ENCODE measurements around the gene RASIP1. TPM values are rescaled to one million over a fixed set of nuclear protein-coding genes. Genes with fewer than 3 reads are reported as not detected.

The RASIP1 gene
- total RNA-seq, 1 donor from 2014 or later: 21.2 TPM

DNA sequence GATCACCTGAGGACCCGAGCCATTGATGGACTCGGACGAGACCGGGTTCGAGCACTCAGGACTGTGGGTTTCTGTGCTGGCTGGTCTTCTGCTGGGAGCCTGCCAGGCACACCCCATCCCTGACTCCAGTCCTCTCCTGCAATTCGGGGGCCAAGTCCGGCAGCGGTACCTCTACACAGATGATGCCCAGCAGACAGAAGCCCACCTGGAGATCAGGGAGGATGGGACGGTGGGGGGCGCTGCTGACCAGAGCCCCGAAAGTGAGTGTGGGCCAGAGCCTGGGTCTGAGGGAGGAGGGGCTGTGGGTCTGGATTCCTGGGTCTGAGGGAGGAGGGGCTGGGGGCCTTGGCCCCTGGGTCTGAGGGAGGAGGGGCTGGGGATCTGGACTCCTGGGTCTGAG, 15.8 kb upstream of the RASIP1 start:
- DNase-seq (ENCODE audit: low spot score): no peak

DNA sequence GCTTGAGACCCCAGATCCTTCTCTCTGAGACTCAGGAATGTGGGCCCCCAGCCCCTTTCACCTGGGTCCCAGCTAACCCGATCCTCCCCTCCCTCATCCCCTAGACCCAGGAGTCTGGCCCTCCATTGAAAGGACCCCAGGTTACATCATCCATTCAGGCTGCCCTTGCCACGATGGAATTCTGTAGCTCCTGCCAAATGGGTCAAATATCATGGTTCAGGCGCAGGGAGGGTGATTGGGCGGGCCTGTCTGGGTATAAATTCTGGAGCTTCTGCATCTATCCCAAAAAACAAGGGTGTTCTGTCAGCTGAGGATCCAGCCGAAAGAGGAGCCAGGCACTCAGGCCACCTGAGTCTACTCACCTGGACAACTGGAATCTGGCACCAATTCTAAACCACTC, 15.4 kb upstream of the RASIP1 start:
- no peak for DNase-seq (ENCODE audit: low spot score)

DNA sequence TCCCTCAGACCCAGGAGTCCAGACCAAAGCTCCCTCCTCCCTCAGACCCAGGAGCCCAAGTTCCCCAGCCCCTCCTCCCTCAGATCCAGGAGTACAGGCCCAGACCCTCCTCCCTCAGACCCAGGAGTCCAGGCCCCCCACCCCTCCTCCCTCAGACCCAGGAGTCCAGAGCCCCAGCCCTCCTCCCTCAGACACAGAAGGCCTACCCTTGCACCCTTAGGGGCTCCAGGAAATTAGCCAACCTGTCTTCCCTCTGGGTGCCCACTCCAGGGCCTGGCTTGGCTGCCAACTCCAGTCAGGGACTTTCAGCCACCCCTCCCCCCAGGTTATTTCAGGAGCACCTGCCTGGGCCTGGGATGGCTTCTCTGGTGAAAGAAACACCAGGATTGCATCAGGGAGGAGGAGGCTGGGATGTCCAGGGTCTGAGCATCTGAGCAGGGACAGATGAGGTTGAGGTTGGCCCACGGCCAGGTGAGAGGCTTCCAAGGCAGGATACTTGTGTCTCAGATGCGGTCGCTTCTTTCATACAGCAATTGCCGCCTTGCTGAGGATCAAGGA, 14.8 kb upstream of the RASIP1 start, which contains the start of gene FGF21:
TSS of gene FGF21 (plus strand) at position 441 of the 558 bp plus-strand sequence. CDS start 713 bp downstream, outside the sequence.
- no peak for DNase-seq (ENCODE audit: low spot score)

DNA sequence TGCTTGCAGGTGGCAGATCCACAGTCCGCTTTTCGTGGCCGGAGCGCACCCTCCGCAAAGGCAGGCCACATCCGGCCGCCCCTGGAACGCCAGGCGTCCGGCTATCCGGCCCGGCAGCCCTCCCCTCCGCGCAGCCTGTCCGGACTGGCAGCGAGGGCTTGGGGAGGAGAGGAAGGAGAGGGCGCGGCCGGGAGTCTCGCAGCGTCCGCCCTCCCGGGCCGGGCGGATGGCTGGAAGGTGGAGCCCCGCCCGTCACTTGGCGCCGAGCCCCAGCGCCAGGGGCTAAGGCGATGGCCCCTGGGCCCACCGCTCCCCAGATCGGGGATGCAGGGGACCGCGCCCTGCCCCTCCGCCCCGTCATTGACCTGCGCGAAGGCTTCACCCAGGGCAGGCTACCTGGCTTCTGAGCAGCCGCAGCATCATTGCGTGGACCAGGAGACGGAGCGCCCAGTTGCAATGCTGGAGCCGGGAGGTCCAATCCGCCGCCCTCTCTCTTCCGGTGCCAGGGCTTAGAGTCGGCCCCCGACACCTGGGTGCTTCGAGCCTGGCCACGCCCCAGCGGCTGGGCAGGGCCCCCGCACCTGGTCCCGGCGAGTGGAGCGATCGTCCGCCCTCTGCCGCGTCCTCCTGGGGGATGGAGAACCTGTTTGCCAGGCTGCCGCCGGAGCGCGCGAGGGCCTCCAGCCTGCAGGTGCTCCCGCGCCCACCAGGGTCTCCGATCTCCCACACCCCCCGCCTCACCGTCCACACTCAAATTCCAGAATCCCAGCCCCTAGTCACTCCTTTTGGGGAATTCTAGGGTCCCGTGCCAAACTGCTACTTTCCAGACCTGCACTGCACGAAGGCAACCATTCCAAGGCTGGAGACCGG, 12.3 kb upstream of the RASIP1 start, which contains the start of gene FUT1:
TSS of gene FUT1 (minus strand) at position 146 of the 870 bp plus-strand sequence. CDS start 1,360 bp downstream, outside the sequence.
- DNase-seq (ENCODE audit: low spot score): peak; percentile 85

DNA sequence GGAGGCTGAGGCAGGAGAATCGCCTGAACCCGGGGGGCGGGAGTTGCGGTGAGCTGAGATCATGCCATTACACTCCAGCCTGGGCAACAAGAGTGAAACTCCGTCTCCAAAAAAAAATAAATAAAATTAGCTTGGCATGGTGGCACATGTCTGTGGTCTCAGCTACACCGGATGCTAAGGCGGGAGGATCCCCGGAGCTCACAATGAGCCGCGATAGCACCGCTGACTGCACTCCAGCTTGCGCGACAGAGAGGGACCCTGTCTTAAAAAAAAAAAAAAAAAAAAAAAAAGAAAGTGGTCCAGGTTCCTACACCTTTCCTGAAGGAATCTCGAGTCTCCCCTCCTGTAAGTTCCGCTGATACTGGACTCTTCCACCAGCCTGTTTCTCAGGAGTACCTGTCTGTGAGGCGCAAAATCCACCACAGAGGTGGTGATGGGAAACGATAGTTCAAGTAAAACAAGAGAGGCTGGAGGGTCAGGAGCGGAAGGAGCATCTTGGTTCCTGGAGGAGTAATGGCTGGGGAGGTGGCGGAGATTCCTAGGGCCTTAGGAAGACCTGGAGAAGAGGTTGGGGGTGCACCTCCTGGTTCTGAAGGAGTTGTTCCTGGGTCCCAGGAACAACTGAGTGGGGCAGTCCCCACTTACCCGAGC, 11.6 kb upstream of the RASIP1 start:
- no peak for DNase-seq (ENCODE audit: low spot score)

DNA sequence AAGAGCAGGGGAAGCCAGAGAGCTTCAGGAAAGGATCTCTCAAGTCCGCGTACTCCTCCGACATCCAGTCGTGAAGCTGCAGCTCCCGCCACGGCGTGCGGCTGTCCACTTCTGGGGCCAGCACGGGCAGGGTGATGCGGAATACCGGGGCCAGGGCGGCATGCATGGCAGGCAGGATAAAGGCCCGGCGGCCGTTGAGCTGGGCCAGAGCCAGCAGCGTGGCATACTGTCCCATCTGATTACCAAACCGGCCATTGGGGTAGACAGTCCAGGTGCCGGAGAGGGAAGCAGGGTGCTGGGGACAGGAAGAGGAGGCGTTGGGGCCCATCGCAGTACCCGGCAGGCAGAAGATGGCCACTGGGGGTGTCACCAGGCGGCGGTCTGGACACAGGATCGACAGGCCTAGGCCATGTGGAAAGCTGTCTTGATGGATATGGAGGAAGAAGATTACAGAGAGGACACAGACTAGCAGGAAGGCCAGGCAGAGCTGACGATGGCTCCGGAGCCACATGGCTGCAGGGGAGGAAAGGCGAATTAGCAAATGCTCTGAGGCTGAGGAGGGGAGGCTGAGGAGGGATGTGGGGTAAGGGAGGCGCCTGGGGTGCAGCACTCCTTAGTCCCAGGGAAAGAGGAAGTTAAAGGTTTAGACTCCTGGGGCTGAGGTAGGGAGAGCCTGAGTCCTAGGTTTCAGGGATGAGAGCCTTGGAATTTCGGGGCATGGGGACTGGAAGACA, 10.5 kb upstream of the RASIP1 start:
- DNase-seq (ENCODE audit: low spot score): no peak

DNA sequence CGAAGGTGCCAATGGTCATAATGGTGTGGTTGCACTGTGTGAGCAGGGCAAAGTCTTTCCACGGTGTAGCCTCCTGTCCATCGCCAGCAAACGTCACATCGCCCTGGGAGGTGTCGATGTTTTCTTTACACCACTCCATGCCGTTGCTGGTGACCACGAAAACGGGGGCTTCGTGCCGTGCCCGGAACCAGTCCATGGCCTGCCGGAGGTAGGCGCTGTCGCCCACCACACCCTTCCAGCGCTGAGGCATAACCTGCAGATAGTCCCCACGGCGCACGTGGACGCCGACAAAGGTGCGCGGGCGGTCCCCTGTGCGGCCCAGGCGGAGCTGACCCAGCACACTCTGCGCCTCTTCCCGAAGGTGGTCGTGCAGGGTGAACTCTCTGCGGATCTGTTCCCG, 9.9 kb upstream of the RASIP1 start:
- no peak for DNase-seq (ENCODE audit: low spot score)

DNA sequence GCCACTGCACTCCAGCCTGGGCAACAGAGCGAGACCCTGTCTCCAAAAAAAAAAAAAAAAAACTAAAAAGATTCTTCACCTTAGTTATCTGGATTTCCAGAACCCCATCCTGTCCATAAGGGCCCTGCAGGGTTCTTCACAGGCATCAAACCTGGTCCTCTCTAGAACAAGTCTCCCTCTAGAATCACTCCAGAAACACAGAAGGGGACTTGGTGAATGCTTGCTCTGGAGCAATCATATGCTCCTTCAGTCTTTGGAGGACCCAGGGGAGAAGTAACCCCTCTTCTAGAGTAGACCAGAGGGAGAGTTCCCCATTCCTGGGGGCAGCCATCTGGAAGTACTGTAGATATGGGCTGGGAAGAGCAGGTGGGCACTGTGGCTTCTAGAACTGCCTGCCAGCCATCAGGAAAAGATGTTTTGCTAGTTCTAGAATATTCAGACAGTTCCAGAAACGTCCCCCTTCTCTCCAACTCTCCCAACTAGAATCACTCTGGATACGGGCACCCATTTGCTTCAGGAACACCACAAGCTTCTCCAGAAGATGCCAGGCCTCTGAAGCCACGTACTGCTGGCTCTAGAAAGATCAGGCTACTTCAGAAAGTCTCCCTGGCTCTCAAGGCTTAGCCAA, 9.3 kb upstream of the RASIP1 start:
- DNase-seq (ENCODE audit: low spot score): no peak

DNA sequence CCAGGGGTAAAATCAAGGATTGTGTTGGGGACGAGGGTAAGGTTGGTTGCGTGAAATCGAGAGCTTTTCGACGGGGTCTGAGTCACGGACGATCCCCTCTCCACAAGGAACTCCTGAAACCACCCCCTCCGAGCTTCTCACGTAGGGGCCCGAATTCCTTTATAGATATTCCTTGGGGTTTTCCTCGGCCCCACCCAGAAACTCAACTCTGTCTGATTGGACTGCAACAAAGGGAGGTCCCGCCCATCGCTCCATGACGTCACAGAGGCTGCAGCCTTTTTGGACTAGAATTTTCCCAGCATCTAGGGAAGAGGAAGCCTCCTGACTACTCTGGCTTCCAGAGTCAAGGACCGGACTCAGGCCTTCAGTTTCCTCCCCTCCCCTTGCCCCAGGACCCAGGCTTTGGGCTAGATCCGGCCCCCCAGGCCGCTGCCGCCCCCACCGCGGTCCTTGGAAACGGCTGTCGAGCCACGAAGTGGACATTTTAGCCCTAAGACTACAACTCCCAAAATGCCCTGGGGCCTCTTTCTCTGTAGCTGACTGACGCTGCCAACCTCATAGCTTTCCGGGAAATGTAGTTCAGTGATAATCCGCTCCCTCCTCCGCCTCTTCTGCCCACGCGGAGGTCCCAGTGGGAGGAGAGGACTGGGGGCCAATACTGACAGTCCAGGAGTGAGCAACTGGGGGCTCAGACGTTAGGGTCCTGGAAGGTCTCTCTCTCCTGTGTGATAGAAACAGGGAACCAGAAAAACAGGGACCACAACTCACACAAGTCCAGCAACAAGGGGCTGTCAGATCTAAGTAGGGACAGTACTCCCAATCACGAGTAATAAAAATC, 6.5 kb upstream of the RASIP1 start, which contains the start of gene IZUMO1:
TSS of gene IZUMO1 (minus strand) at position 172 of the 838 bp plus-strand sequence. CDS start 1,050 bp downstream, outside the sequence.
- no peak for DNase-seq (ENCODE audit: low spot score)

DNA sequence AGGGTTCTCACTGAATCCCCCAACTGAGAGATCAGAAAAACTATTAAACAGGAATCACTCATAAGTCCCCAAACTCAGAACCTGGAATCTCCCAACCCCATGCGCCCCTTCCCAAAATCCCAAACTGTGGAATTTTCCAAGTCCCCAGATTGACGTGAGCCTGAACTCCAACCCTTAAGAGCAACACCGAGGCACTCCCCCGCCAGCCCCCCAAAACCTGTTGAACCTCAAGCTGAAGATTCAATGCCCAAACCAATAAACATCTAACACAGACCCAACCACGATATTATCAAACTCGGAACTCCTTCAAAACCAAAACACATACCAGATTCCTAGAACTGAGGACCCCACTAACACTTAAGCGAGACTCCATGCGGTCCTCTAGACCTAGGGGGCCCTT, 5.7 kb upstream of the RASIP1 start:
- no peak for DNase-seq (ENCODE audit: low spot score)

DNA sequence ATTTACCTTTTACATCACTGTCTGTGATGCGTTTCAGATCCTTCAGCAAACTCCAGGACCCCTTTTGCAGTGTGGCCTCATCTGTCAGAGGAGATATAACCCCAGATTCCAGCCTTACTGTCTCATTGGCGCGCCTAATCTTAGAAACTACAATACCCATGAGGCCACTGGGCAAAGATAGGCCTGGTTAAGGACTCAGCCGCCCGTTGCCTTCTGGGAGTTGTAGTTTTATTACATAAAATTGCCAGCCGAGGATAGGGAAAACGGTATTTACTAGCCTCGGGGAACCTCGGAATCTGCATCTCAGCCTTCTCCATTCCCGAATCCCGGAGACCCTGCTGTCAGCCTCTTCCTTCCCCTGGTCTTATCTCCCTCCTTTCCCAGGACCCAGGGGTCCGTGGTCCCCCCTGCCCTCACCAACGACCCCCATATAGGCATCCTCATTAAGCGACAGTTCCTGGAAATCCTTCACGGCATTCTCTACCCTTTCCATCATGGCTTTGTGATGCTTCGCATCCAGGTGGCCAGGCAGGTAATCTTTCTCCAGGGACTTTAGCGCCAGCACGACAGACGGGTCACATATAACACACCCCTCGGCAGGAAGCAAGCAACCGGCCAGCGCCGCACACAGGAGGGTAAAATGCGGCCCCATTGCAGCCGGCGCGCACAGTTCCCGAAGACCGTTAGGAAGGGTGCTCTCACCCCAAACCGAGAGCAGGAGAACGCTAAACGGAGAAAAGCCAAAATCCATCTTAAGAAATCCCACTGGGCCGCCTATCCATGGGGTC, 5.0 kb upstream of the RASIP1 start:
- DNase-seq (ENCODE audit: low spot score): no peak

DNA sequence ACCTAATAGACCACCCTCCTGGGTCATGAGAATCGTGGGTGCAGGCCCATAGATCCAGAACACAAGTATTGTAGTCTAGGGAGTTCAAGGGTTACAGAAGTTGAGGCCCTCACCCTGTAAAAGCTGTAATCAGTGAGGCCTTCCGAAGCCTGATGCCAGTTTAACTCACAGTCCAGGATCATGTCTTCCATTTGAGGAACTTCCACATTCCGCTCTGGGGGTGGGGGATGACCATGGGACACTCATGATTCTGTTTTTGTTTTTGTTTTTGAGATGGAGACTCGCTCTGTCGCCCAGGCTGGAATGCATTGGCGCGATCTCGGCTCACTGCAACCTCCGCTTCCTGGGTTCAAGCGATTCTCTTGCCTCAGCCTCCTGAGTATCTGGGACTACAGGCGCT, 1.7 kb upstream of the RASIP1 start:
- no peak for DNase-seq (ENCODE audit: low spot score)

DNA sequence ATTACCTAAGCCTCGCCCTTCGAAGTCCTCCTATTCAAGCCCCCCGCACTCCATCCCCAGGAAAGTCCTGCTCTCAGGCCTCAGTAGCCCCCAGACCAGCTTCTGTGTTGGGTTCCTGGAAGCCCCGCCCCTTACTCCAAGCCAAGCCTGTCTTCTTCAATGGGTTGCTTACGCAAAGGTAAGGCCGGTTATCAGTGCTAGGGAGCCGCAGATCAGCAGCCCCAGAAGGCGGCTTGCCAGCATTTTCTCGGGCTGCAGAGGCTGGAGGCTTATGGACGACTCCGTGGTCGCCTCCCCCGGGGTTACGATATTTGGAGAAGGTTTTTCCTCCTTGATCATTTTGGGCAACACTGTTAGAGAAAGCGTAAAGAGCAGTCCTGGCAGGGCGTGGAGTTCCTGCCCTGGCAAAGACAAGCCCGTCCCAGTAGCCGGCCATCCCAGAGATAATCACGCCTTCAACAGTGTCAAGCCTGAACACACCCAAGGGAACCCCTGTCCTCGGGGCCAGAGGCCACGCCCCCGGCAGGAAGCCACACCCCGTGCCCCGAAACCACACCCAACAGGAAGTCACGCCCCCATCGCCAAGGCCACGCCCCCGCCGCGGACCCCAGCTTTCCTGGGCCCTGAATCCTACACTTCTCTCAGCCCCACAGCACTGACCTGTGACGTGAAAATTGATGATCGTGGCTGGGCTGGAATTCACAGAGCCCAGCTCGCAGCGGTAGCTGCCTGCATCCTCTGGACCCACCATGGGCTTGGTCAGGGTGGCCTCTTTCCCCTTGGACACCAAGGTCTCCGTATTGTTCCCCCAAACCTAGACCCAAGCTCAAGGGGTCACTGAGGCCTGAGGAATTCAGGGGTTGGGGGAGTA, 954 bp upstream of the RASIP1 start:
- DNase-seq (ENCODE audit: low spot score): no peak

DNA sequence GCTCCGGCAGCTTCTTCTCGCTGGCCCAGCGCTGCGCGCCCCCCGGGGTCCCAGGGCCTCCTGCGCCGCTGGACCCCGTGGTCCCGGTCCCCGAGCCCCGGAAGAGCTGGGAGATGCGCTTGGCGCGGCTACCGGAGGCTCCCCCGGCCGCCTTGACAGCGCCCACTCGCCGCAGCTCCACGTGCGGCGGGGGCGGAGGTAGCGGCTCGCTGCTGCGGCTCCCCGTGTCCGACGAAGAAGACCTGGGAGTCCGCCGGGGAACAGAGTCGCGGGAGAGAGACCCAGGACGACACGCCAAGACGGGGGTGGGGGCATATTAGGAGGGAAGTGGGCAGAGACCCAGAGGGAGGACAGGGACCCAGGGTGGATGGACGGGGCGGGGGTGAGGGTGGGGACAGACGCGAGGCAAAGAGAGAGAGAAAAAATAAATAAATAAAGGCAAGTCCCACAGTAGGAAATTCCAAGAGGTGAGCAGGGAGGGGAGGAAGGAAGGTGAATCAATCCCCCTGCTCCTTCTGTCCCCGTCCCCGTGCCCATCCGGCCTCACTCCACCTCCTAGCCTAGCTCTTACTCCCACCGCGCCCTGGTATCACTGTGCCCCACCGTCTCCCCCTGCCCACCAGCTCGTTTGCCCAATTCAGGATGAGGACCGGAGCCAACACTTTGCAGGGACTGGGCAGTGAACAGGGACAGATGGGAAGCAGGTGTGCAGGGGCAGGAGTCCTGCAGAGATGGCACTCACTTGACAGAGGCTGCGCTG, 826 bp downstream of the RASIP1 start:
- DNase-seq (ENCODE audit: low spot score): no peak

DNA sequence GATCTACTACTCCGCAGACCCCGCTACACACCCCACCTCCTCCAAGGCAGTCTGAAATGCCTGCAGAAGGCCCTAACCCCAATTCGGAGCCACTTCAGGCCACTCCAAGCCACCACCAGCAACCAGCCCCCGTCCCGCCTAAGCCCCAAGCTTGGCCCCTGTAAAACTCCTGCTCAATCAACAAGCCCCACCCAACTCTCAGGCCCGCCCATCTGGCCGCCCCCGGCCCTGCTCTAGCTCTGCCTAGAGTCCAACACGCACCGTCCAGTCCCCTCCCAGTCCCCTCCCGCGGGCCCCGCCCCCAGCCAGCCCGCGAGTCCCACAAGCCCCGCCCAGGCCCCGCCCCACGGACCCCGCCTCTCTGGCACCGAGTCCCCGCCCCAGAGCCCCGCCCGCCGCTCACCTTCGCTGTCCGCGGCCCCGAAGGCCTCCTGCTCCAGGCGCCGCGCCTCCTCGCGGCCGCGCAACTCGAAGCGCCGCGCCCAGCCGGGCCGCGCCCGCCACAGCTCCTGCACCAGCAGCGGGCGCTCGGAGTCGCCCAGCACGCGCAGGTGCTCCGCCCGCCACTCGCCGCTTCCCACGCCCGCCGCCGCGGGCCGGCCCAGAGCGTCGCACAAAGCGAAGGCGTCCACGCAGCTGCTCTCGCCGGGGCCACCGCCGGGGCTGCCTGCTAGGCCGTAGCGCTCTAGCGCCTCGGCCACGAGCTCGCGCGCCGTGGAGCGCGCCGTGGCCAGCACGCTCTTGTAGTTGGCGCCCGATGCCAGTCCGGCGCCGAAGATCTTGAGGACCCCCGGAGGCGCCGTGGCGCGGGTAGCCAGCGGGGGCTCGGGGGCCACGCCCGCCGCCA, 1.6 kb downstream of the RASIP1 start:
- peak; percentile 95 for DNase-seq (ENCODE audit: low spot score)

DNA sequence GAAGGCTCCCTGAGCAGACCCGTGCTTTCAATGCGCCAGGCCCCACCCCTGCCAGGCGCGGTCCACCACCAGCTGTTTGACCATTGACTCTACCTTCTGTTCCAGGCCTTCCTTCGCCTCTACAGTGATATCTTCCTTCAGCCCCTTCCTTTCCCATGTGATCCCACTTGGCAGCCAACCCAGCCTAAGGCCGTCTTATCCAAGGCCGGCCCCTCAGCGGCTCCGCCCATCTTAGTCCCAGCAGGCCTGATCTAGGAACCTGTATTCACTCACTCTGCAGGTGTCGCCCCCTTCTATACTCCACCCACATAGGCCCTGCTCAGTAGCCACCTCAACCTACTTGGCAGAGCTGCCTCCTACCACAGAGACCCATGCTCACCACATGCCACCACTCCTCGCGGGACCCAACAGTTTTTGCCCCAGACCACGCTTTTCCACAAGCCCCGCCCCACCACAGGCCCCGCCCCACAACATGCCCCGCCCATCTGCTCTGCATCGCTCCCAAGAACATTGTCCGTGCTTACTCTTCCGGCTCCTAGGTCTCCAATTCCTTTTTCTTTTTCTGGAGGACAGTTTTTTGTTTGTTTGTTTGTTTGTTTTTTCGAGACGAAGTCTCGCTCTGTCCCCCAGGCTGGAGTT, 2.9 kb downstream of the RASIP1 start:
- DNase-seq (ENCODE audit: low spot score): no peak
